SK-N-MC (cell line): ENCODE data around the gene MEGF8.
"Not testable (repeated sequence)": the region's sequence is repeated elsewhere in the genome, so short reads cannot be mapped to it uniquely, and the experiment has no call there.

Experiments used
- DNase-seq: peaks from one replicate; pipeline ENCODE4 v3.0.0-alpha.2; 2011; ENCODE audit warnings: low read depth, low spot score
- H3K27ac ChIP-seq: fragments of 200-600 bp; sonication (generic); 2 replicates; pipeline ENCODE4 v1.5.1; 2016; ENCODE audit warnings: mixed run types
- H3K36me3 ChIP-seq: fragments of 200-600 bp; sonication (generic); 2 replicates; pipeline ENCODE4 v1.6.1; 2017; ENCODE audit warnings: antibody characterized with exemption, low read length, mixed read lengths; ENCODE audit not compliant: insufficient read depth
- H3K4me3 ChIP-seq: fragments of 200-600 bp; sonication (generic); 2 replicates; pipeline ENCODE4 v1.5.1; 2016
- H3K9ac ChIP-seq: fragments of 200-600 bp; sonication (generic); 2 replicates; pipeline ENCODE4 v1.8.0; 2017; ENCODE audit warnings: mixed run types, mixed read lengths; ENCODE audit not compliant: insufficient read length
- H3K9me3 ChIP-seq: fragments of 200-600 bp; sonication (generic); 2 replicates; pipeline ENCODE4 v1.6.1; 2017; ENCODE audit warnings: low read depth, mild to moderate bottlenecking, antibody characterized with exemption, low read length, moderate library complexity, mixed read lengths
- EZH2 ChIP-seq: fragments of 200-600 bp; sonication (generic); IDR thresholded peaks from one replicate; pipeline ENCODE4 v1.6.1; 2017; ENCODE audit warnings: antibody characterized with exemption
- FOXP2 ChIP-seq: optimal IDR thresholded peaks from 2 replicates; pipeline ENCODE3; 2011; ENCODE audit warnings: mild to moderate bottlenecking, moderate library complexity; ENCODE audit not compliant: insufficient read depth; ENCODE audit errors: extremely low read length, control extremely low read depth
- POLR2AphosphoS5 ChIP-seq: IDR thresholded peaks from 2 replicates; pipeline ENCODE4 v1.6.1; 2012; ENCODE audit warnings: mild to moderate bottlenecking, low read depth, low read length, borderline replicate concordance

Gene MEGF8

DNA sequence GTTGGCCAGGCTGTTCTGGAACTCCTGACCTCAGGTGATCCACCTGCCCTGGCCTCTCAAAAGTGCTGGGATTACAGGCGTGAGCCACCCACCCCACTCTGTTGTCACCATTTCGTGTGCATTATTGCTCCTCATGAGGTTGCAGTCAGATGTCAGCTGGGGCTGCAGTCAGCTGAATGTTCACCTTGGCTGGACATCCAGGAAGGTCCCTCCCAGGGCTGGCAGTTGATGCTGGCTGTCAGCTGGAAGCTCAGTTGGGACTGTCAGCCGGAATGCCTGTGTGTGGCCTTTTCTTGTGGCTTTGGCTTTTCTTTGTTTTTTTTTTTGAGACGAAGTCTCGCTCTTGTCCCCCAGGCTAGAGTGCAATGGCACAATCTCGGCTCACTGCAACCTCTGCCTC lies 6.6 kb downstream of the MEGF8 start:
- Histone ChIP-seq H3K9ac (no peak overlapping the region), H3K27ac (no peak overlapping the region), H3K36me3 (no peaks in the 10 kb centered on the region; the same call in 1 of the 2 replicates), H3K4me3 (no peak overlapping the region), H3K9me3 (no peaks in the 10 kb centered on the region)
- TF ChIP-seq EZH2, result no peak
- TF ChIP-seq FOXP2, result no peak
- no peak for TF ChIP-seq POLR2AphosphoS5
- DNase-seq, result no peak

DNA sequence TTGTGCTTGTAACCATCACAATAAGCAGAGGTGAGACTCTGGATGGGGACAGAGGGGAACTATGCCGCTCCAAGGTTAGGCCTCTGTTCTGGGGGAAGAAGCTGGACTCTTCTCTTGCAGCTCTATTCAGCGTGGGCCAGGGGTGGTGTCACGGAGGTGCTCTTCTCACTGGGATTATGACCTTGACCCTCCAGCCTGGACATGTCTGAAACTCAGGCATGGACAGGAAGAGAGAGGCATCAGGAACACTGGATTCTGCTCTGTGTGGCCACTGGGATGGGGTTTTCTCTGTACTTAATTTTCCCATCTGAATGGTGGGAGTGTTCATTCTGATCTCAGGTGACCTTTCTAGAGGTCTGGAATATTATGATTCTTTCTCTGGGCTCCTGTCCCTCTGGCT lies 7.6 kb downstream of the MEGF8 start:
- no peak for TF ChIP-seq POLR2AphosphoS5
- Histone ChIP-seq H3K36me3 (no peaks in the 10 kb centered on the region; the same call in 1 of the 2 replicates), H3K27ac (no peak overlapping the region)

DNA sequence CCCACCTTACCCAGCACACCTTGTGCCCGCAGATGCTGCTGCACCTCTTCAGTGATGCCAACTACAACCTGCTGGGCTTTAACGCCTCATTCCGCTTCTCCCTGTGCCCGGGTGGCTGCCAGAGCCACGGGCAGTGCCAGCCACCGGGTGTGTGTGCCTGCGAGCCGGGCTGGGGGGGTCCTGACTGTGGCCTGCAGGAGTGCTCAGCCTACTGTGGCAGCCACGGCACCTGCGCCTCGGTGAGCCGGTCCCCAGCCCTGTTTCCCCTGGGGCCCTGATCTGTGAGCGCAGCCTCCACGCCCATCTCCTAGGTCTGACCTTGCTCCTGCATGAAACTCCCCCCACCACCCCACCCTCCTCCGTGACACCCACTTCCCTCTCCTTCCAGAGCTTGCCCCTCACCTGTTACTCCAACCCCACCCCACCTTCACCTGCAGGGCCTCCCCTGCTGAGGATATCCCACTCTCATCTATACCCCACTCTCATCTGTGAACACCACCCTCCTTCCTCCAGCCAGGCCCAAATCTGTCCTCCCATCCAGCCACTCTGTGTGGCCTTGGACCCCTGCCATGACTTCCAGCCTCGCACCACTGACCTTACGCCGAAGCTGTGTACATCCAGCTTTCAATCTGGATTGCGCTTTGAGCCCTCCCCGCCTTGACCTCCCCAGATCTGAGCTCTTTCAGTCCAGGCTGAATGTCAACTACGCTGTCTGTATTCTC lies 8.7 kb downstream of the MEGF8 start:
- no peak overlapping the region for H3K9ac ChIP-seq
- no peaks in the 10 kb centered on the region for H3K9me3 ChIP-seq
- no peak overlapping the region for H3K27ac ChIP-seq
- no peak for DNase-seq
- TF ChIP-seq EZH2 (no peak), FOXP2 (no peak), POLR2AphosphoS5 (no peak)
- H3K4me3 ChIP-seq, result no peak overlapping the region
- H3K36me3 ChIP-seq, result no peaks in the 10 kb centered on the region; the same call in 1 of the 2 replicates

More for the DNA sequence above, 7.6 kb downstream of the MEGF8 start:
- Histone ChIP-seq H3K4me3 (no peak overlapping the region), H3K9ac (no peak overlapping the region), H3K9me3 (no peaks in the 10 kb centered on the region)
- DNase-seq, result no peak

DNA sequence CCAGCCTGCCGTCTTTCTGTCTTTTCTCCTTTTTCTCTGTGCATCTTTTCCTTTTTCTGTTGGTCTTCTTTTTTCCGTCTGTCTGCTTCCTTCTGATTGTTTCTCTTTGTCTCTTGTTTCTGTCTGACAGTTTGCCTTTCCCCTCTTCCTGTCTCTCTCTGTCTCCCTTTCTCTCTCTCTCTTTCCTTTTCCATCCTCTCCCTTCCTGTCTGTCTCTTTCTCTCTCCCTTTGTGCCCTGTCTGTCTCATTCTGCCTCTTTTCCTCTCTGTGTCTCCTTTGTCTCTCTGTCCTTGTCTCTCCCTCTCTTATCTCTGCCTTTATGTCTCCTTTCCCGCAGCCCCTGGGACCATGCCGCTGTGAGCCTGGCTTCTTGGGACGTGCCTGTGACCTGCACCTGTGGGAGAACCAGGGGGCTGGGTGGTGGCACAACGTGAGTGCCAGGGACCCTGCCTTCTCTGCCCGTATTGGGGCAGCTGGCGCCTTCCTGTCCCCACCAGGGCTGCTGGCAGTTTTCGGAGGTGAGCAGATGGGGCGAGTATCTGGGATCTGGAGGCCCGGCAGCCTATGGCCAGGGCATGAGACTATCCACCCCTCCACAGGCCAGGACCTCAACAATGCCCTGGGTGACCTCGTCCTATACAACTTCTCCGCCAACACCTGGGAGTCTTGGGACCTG lies 9.4 kb downstream of the MEGF8 start:
- H3K4me3 ChIP-seq, result no peak overlapping the region
- no peak overlapping the region for H3K27ac ChIP-seq
- TF ChIP-seq POLR2AphosphoS5, result no peak
- no peak for TF ChIP-seq FOXP2
- TF ChIP-seq EZH2, result no peak
- no peaks in the 10 kb centered on the region; the same call in 1 of the 2 replicates for H3K36me3 ChIP-seq
- no peak overlapping the region for H3K9ac ChIP-seq
- no peak for DNase-seq
- no peaks in the 10 kb centered on the region for H3K9me3 ChIP-seq

DNA sequence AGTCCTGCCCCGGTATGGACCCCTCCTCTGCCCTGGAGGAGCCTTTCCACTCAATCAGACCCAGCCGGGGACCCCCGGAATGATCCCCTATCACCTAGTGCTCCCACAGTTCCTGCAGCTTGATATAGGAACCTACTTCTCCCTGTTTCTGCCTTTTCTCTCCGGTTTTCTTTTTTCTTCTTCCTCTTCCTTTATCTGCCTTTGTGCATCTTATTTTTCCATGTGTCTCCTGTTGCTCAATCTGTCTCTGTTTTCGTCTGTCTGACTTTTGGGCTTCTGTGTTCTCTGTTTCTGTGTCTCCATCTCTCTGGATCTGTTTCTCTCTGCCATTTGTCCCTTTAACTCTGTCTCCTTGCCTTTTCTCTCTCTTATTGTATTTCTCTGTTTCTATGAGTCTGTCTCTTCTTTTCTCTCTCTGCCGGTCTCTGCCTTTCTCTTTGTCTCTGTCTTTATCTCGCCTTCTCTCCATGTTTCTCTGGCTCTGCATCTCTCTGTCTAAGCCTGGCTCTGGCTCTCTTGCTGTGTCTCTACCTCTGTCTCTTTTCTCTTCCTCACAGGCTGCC lies 10.0 kb downstream of the MEGF8 start:
- Histone ChIP-seq H3K9ac (no peak overlapping the region), H3K36me3 (no peaks in the 10 kb centered on the region; the same call in 1 of the 2 replicates), H3K4me3 (no peak overlapping the region), H3K27ac (no peak overlapping the region), H3K9me3 (no peaks in the 10 kb centered on the region)
- TF ChIP-seq POLR2AphosphoS5 (no peak), EZH2 (no peak), FOXP2 (no peak)
- DNase-seq, result no peak

DNA sequence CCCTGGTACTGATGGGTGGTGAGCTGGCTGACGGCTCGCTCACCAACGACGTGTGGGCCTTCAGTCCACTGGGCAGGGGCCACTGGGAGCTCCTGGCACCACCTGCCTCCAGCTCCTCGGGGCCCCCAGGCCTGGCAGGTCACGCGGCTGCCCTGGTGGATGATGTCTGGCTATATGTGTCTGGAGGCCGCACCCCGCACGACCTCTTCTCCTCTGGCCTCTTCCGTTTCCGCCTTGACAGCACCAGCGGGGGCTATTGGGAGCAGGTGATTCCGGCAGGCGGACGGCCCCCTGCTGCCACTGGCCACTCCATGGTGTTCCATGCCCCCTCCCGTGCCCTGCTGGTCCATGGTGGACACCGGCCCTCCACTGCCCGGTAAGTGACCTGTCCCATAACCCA lies 10.5 kb downstream of the MEGF8 start:
- no peak for TF ChIP-seq POLR2AphosphoS5
- no peak for TF ChIP-seq FOXP2
- TF ChIP-seq EZH2, result no peak
- no peak overlapping the region for H3K9ac ChIP-seq

DNA sequence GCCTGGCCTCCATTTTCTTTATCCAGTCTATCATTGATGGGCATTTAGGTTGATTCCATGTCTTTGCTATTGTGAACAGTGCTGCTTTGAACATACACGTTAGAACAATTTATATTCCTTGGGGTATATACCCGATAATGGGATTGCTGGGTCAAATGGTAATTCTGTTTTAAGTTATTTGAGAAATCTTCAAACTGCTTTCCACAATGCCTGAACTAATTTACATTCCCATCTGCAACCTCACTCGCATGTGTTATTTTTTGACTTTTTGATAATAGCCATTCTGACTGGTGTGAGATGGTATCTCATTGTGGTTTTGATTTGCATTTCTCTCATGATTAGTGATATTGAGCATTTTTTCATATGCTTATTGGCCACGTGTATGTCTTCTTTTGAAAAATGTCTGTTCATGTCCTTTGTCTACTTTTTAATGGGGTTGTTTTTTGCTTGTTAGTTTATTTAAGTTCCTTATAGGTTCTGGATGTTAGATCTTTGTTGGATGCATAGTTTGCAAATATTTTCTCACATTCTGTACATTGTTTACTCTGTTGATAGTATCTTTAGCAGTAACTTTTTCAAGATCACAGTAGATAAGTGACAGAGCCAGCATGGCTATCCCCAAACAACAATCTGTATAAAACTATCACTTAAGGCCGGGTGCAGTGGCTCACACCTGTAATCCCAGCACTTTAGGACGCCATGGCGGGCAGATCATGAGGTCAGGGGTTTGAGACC lies 13.9 kb downstream of the MEGF8 start:
- H3K9me3 ChIP-seq, H3K36me3 ChIP-seq: not testable (repeated sequence)

More for the DNA sequence above, 10.5 kb downstream of the MEGF8 start:
- DNase-seq, result no peak
- no peaks in the 10 kb centered on the region for H3K9me3 ChIP-seq
- no peaks in the 10 kb centered on the region; the same call in 1 of the 2 replicates for H3K36me3 ChIP-seq
- no peak overlapping the region for H3K4me3 ChIP-seq
- H3K27ac ChIP-seq, result no peak overlapping the region

DNA sequence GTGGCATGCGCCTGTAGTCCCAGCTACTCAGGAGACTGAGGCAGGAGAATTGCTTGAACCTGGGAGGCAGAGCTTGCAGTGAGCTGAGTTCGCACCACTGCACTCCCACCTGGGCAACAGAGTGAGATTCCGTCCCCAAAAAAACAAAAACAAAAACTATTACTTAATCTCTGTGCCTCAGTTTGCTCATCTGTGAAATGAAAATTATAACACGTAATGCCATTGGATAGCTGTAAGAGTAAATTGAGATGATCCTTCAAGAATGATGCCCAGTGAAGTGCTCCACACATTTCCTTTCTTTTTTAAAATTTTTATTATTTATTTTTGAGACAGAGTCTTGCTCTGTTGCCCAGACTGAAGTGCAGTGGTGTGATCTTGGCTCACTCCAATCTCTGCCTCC lies 14.5 kb downstream of the MEGF8 start:
- not testable (repeated sequence) for H3K9ac ChIP-seq, H3K9me3 ChIP-seq, DNase-seq, H3K36me3 ChIP-seq, H3K27ac ChIP-seq, H3K4me3 ChIP-seq

More for the DNA sequence above, 13.9 kb downstream of the MEGF8 start:
- not testable (repeated sequence) for H3K9ac ChIP-seq, H3K4me3 ChIP-seq, DNase-seq, H3K27ac ChIP-seq
